Fibroblast of lung (primary cell): ENCODE data around the gene YBX3.

Source experiments
- CTCF ChIP-seq, 2 donors: IDR thresholded peaks in 1 of 2; conservative IDR thresholded peaks in 1 of 2; 1 replicate in 1 of 2; 2 replicates in 1 of 2; pipeline ENCODE4 v1.5.1; 2011 to 2012; ENCODE audit warnings: low read length in 2 of 2, control low read depth in 1 of 2, inconsistent platforms in 1 of 2, low read depth in 1 of 2, mild to moderate bottlenecking in 1 of 2
- EZH2 ChIP-seq: IDR thresholded peaks from 2 replicates; pipeline ENCODE4 v1.5.1; 2012; ENCODE audit warnings: low read length, control low read depth, mild to moderate bottlenecking; ENCODE audit errors: missing control alignments

DNA sequence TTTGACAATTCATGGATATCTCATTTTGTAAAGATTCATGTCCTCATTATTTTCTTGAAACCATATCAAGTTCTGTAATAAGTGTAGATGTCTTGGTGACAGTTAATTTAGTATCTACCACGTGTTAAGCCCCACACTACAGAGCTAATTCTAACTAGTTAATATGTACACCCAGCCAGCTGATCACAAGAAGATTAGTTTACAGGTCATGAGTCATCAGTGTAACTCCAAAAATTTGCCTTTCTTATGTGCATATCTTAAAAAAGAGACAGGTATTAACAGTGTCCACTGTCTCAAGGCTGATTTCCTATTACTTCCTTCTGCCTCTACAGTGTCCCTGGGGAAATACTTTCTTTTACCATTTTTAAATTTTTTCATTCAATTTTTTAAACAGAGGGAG is 13.3 kb upstream of the YBX3 start:
- TF ChIP-seq EZH2 (no peak), CTCF (conservative IDR thresholded peaks at IDR 0.05 in 1 of 2, IDR thresholded peaks at IDR 0.05 in 1 of 2; ENCODE audit: low read depth in 1 of 2, low read length in 2 of 2) (no peak)
